IMR-90 (cell line): ENCODE measurements around the gene CEP68. TPM values are rescaled to one million over a fixed set of nuclear protein-coding genes. Genes with fewer than 3 reads are reported as not detected.

ENCODE experiments used
- ATAC-seq: fragments of 200-7000 bp; cut with Tn5 transposase; 2 replicates; pipeline ENCODE4 v1.9.1; 2020; ENCODE audit warnings: low read depth, mild to moderate bottlenecking, moderate library complexity
- BruUV-seq: library from RNA; stranded (reverse); fragments of 400-500 nt; replicated peaks from 2 replicates; lab custom pipeline; 2021; lab: Mats Ljungman, UMichigan
- CTCF ChIA-PET: fragments of 300-600 bp; formaldehyde crosslinking; extraction: SDS; loops from one replicate; lab custom pipeline; 2021; ENCODE audit warnings: antibody characterized with exemption; lab: Yijun Ruan, JAX
- POLR2A ChIA-PET: fragments of 300-600 bp; sonication (Branson Sonifier 250); formaldehyde crosslinking; loops from one replicate; lab custom pipeline; 2022; ENCODE audit warnings: antibody characterized with exemption; ENCODE audit not compliant: unreplicated experiment; lab: Charles Lee
- DNase-seq: peaks from one replicate; pipeline ENCODE4 v3.0.0; 2013
- H2AFZ ChIP-seq: replicated peaks from 2 replicates; pipeline ENCODE3; 2013; ENCODE audit warnings: low read length, mild to moderate bottlenecking; ENCODE audit not compliant: poor library complexity
- H2AK5ac ChIP-seq: 2 replicates; pipeline ENCODE4 v1.6.1; 2013; ENCODE audit warnings: low read depth, low read length, inconsistent platforms
- H2AK9ac ChIP-seq: replicated peaks from 2 replicates; pipeline ENCODE3; 2013; ENCODE audit warnings: mild to moderate bottlenecking, low read depth, low read length, moderate library complexity; ENCODE audit not compliant: poor library complexity
- H2BK120ac ChIP-seq: 2 replicates; pipeline ENCODE4 v1.6.1; 2013; ENCODE audit warnings: low read depth, low read length, inconsistent platforms
- H2BK15ac ChIP-seq: 3 replicates; pipeline ENCODE4 v1.6.1; 2013; ENCODE audit warnings: low read depth, low read length, inconsistent platforms
- H2BK20ac ChIP-seq: 2 replicates; pipeline ENCODE4 v1.6.1; 2013; ENCODE audit warnings: low read depth, mild to moderate bottlenecking, inconsistent platforms, low read length, moderate library complexity
- H2BK5ac ChIP-seq: 2 replicates; pipeline ENCODE4 v1.6.1; 2013; ENCODE audit warnings: mild to moderate bottlenecking, low read depth, low read length, inconsistent platforms; ENCODE audit not compliant: poor library complexity, severe bottlenecking
- H3K14ac ChIP-seq: replicated peaks from 2 replicates; pipeline ENCODE4 v1.6.1; 2013; ENCODE audit warnings: low read depth, low read length, inconsistent platforms
- H3K18ac ChIP-seq: 2 replicates; pipeline ENCODE4 v1.6.1; 2013; ENCODE audit warnings: low read depth, low read length, control low read depth
- H3K23ac ChIP-seq: 2 replicates; pipeline ENCODE4 v1.6.1; 2013; ENCODE audit warnings: low read depth, low read length, inconsistent platforms
- H3K27ac ChIP-seq: 2 replicates; pipeline ENCODE4 v1.5.1; 2013; ENCODE audit warnings: mild to moderate bottlenecking, control low read depth, low read length; ENCODE audit not compliant: insufficient read depth
- H3K27me3 ChIP-seq: 2 replicates; pipeline ENCODE4 v1.6.1; 2013; ENCODE audit warnings: low read length; ENCODE audit not compliant: control insufficient read depth, insufficient read depth
- H3K36me3 ChIP-seq: 2 replicates; pipeline ENCODE4 v1.6.1; 2013; ENCODE audit warnings: low read length, mixed read lengths; ENCODE audit not compliant: control insufficient read depth, insufficient read depth
- H3K4ac ChIP-seq: 2 replicates; pipeline ENCODE4 v1.6.1; 2013; ENCODE audit warnings: low read depth, low read length, inconsistent platforms
- H3K4me1 ChIP-seq: 2 replicates; pipeline ENCODE4 v1.6.1; 2013; ENCODE audit warnings: low read length, mixed read lengths; ENCODE audit not compliant: control insufficient read depth, insufficient read depth
- H3K4me2 ChIP-seq: 2 replicates; pipeline ENCODE4 v1.6.1; 2013; ENCODE audit warnings: low read depth, mild to moderate bottlenecking, control low read depth, low read length, moderate library complexity
- H3K4me3 ChIP-seq: 2 replicates; pipeline ENCODE4 v1.5.1; 2013; ENCODE audit warnings: low read depth, mild to moderate bottlenecking, control low read depth, low read length, moderate library complexity; ENCODE audit not compliant: insufficient read depth
- H3K56ac ChIP-seq: 2 replicates; pipeline ENCODE4 v1.6.1; 2013; ENCODE audit warnings: low read length, inconsistent platforms; ENCODE audit not compliant: insufficient read depth; ENCODE audit errors: extremely low read depth
- H3K79me1 ChIP-seq, 2 experiments: 2 replicates each; pipeline ENCODE4 v1.6.1; 2013; ENCODE audit warnings: low read length in 2 of 2, inconsistent platforms in 1 of 2, low read depth in 1 of 2
- H3K9ac ChIP-seq: 2 replicates; pipeline ENCODE4 v1.6.1; 2013; ENCODE audit warnings: low read depth, low read length, control low read depth
- H3K9me1 ChIP-seq: 2 replicates; pipeline ENCODE4 v1.6.1; 2013; ENCODE audit warnings: low read length, inconsistent platforms; ENCODE audit not compliant: insufficient read depth
- H3K9me3 ChIP-seq: 2 replicates; pipeline ENCODE4 v1.6.1; 2013; ENCODE audit warnings: low read length; ENCODE audit not compliant: control insufficient read depth, insufficient read depth
- H4K20me1 ChIP-seq: 2 replicates; pipeline ENCODE4 v1.6.1; 2013; ENCODE audit warnings: low read length, inconsistent platforms; ENCODE audit not compliant: insufficient read depth
- H4K5ac ChIP-seq: 2 replicates; pipeline ENCODE4 v1.6.1; 2013; ENCODE audit warnings: mild to moderate bottlenecking, low read depth, low read length, control low read depth
- H4K8ac ChIP-seq, 2 experiments: 2 replicates each; pipeline ENCODE4 v1.6.1; 2013; ENCODE audit warnings: low read depth in 2 of 2, low read length in 2 of 2, control low read depth in 1 of 2, inconsistent platforms in 1 of 2
- H4K91ac ChIP-seq: 2 replicates; pipeline ENCODE4 v1.6.1; 2013; ENCODE audit warnings: low read depth, low read length, inconsistent platforms; ENCODE audit not compliant: insufficient read depth
- MAFK ChIP-seq: IDR thresholded peaks from 2 replicates; pipeline ENCODE4 v1.6.1; 2012; ENCODE audit warnings: low read depth, low read length, improper control_type of control experiment
- POLR2A ChIP-seq: IDR thresholded peaks from 2 replicates; pipeline ENCODE4 v1.6.1; 2012; ENCODE audit warnings: mild to moderate bottlenecking, low read depth, low read length
- RAD21 ChIP-seq: IDR thresholded peaks from 2 replicates; pipeline ENCODE4 v1.6.1; 2012; ENCODE audit warnings: low read length, improper control_type of control experiment
- RCOR1 ChIP-seq: IDR thresholded peaks from 2 replicates; pipeline ENCODE4 v1.6.1; 2012; ENCODE audit warnings: mild to moderate bottlenecking, low read length, improper control_type of control experiment; ENCODE audit not compliant: insufficient replicate concordance
- WGBS, 2 experiments: methylation state at CpG; one replicate each; pipeline versions ENCODE4 v1.1.5 to v1.1.7; 2013; ENCODE audit warnings: missing lambda C conversion rate in 2 of 2; ENCODE audit not compliant: insufficient read length in 1 of 2; ENCODE audit errors: extremely low coverage in 2 of 2; 5-methylcytosine and 5-hydroxymethylcytosine counted together
- dilution Hi-C: fragments of 300-500 bp; cut with HindIII; formaldehyde crosslinking; loops from one replicate; pipeline ENCODE4 v1.14.3; 2018; ENCODE audit warnings: low sequenced_read_pairs; ENCODE audit not compliant: unreplicated experiment
- in situ Hi-C: fragments of 300-500 bp; cut with MboI; formaldehyde crosslinking; loops from 3 replicates; pipeline ENCODE4 v1.14.3; 2019; ENCODE audit warnings: low sequenced_read_pairs, inconsistent platforms, mixed read lengths
- intact Hi-C: fragments of 100-400 bp; cut with micrococcal nuclease; formaldehyde crosslinking; loops from 2 replicates; pipeline ENCODE4 v1.10.0; 2022
- polyA plus RNA-seq, 3 experiments: library from polyadenylated mRNA; depleted of rRNA; stranded (reverse); fragments of >200 nt; gene quantifications; 2 replicates each; pipeline ENCODE4 v1.2.3, GENCODE V29; 2012; ENCODE audit warnings: low replicate concordance in 1 of 3
- total RNA-seq: library from RNA; depleted of rRNA; stranded (reverse); fragments of >200 nt; gene quantifications from 2 replicates; pipeline ENCODE4 v1.2.3, GENCODE V29; 2012
- TF ChIP-seq, protein P1 (sequence below): fragments of 150-350 bp; IDR thresholded peaks from 2 replicates; pipeline ENCODE4 v1.6.1; 2016; ENCODE audit warnings: low read depth, mild to moderate bottlenecking, low read length, moderate library complexity, borderline replicate concordance

CEP68 gene
- total and polyA plus RNA-seq, 2 of the 4 experiments (the other 2 are of a cell fraction) = 5.5 to 5.6 TPM

DNA sequence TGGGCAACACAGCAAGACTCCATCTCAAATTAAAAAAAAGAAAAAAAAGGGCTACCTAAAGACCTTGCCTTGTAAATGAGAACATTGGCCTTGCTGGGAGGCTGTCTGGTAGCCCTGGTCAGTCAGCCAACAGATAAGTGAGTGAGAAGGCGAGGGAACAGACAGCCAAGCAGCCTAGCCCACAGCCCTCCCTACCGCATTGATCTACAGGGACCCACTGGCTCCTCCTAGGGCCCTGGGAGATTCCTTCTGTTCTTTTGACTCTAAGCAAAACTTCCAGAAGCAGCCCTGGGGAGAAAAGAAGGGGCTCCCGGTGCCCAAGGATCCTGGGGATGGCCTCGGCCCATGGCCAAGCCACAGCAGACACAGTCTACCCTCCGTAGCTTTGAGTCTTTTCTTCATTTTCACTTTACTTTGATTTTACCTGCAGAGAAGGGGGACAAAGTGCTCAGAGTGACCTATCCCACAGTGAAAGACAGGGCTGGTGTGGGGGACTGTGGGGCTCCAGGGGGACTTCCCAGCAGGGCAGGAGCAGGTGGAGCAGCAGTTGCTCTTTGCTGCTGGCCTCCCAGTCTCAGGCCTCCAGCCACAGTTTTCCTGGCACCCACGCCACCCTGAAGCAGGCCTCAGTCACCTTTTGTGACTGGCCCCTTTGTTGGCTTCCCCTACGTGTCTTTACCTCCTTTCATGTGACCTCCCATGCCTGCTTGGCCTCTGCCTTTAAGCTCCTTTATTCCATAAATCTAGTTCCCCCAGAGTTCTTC is 5.1 kb downstream of the CEP68 start:
- dilution Hi-C loops (no loop called here), intact Hi-C loops (loop anchor here (10.0 kb wide), 1 partner anchor 373 kb away; the partner anchor contains the start of gene SPRED2), in situ Hi-C loops (loop anchor here (25.0 kb wide), 1 partner anchor 501 kb away; no protein-coding TSS in a partner anchor)
- no peak overlapping the region for H4K5ac ChIP-seq
- H2BK5ac ChIP-seq = no peak overlapping the region
- H3K18ac ChIP-seq = no peak overlapping the region
- 78% methylated on average over 1 of the region's 7 CpGs; no CpG with 5 or more reads in 1 of the 2 experiments for WGBS, 2 experiments
- H4K91ac ChIP-seq = no peak overlapping the region
- H2AK5ac ChIP-seq = no peak overlapping the region
- no peak overlapping the region for H2BK15ac ChIP-seq
- TF ChIP-seq POLR2A (no peak), RAD21 (no peak), RCOR1 (no peak), MAFK (no peak)
- TF ChIP-seq, protein P1, sequence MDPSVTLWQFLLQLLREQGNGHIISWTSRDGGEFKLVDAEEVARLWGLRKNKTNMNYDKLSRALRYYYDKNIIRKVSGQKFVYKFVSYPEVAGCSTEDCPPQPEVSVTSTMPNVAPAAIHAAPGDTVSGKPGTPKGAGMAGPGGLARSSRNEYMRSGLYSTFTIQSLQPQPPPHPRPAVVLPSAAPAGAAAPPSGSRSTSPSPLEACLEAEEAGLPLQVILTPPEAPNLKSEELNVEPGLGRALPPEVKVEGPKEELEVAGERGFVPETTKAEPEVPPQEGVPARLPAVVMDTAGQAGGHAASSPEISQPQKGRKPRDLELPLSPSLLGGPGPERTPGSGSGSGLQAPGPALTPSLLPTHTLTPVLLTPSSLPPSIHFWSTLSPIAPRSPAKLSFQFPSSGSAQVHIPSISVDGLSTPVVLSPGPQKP = no peak
- POLR2A ChIA-PET = no interaction called here
- H3K56ac ChIP-seq = no peak overlapping the region
- no peak overlapping the region for H3K23ac ChIP-seq
- peaks cover 22 to 84% of the 10 kb centered on the region in 2 experiments for H3K79me1 ChIP-seq
- CTCF ChIA-PET = interaction anchor here (0.6 kb wide), 1 partner anchor 185 kb away, joined by 3 read pairs; no protein-coding TSS in a partner anchor
- no peak overlapping the region for H2AK9ac ChIP-seq
- no peak overlapping the region for H3K27ac ChIP-seq
- no peak overlapping the region for H2BK120ac ChIP-seq
- H3K4me1 ChIP-seq = peaks cover 19% of the 10 kb centered on the region
- peaks cover 2% of the 10 kb centered on the region; the same call in 1 of the 2 replicates for H3K36me3 ChIP-seq
- no peak for DNase-seq
- peaks cover 31% of the 10 kb centered on the region for H4K20me1 ChIP-seq
- H3K4me3 ChIP-seq = no peak overlapping the region
- H2BK20ac ChIP-seq = no peak overlapping the region
- H3K9me1 ChIP-seq = peaks cover 19% of the 10 kb centered on the region
- H2AFZ ChIP-seq = no peak overlapping the region
- no peak overlapping the region for H3K4me2 ChIP-seq
- no TSS peak for BruUV-seq
- no peak overlapping the region for H3K14ac ChIP-seq
- H3K9me3 ChIP-seq = no peaks in the 10 kb centered on the region
- H3K4ac ChIP-seq = no peak overlapping the region
- no peak overlapping the region for H4K8ac ChIP-seq
- no peaks in the 10 kb centered on the region for H3K27me3 ChIP-seq
- no peak overlapping the region for H3K9ac ChIP-seq
- ATAC-seq = no peak
